Lower lobe of right lung (tissue), 2 donors: ENCODE measurements around the gene GXYLT2. TPM values are rescaled to one million over a fixed set of nuclear protein-coding genes. Genes with fewer than 3 reads are reported as not detected.

Experiments used
- ATAC-seq, 2 donors: fragments of 200-7000 bp; cut with Tn5 transposase; one replicate each; pipeline ENCODE4 v1.9.1; 2020 to 2022; ENCODE audit warnings: mild to moderate bottlenecking in 2 of 2, moderate library complexity in 2 of 2
- DNase-seq: peaks from one replicate; pipeline ENCODE4 v3.0.0-alpha.2; 2020
- H3K27ac ChIP-seq: fragments of 200-600 bp; one replicate; pipeline ENCODE4 v1.8.0; 2022
- H3K27me3 ChIP-seq: fragments of 200-600 bp; one replicate; pipeline ENCODE4 v1.8.0; 2022; ENCODE audit warnings: low read depth
- H3K36me3 ChIP-seq: fragments of 200-600 bp; one replicate; pipeline ENCODE4 v1.8.0; 2022; ENCODE audit warnings: mild to moderate bottlenecking
- H3K4me1 ChIP-seq: fragments of 200-600 bp; one replicate; pipeline ENCODE4 v1.8.0; 2022
- H3K4me3 ChIP-seq: fragments of 200-600 bp; one replicate; pipeline ENCODE4 v1.8.0; 2022; ENCODE audit warnings: mild to moderate bottlenecking
- H3K9me3 ChIP-seq: fragments of 200-600 bp; one replicate; pipeline ENCODE4 v1.8.0; 2022
- CTCF ChIP-seq: fragments of 200-600 bp; IDR thresholded peaks from one replicate; pipeline ENCODE4 v1.8.0; 2022; ENCODE audit warnings: antibody characterized with exemption, mild to moderate bottlenecking
- intact Hi-C: fragments of 100-400 bp; cut with DNase I; formaldehyde crosslinking; loops from one replicate; pipeline ENCODE4 v1.11.0; 2022
- total RNA-seq: library from RNA; stranded (reverse); fragmentation: NEBNext Ultra II Directional; extraction: Animal tissue kit (Norgen Biotek cat#: 25700); gene quantifications from one replicate; pipeline ENCODE4 v1.2.1, GENCODE V29; 2021
- donor health status: DM: no; HTN: yes; CAD: no; lungs with severe emphysema.

The GXYLT2 gene
- total RNA-seq, 1 donor from 2014 or later = 6.7 TPM

- DNase-seq (no peak), ATAC-seq (no peak)
- H3K4me3 ChIP-seq = no peak overlapping the region
- intact Hi-C loops = no loop called here
- TF ChIP-seq CTCF = no peak
- peaks cover 9% of the 10 kb centered on the region for H3K9me3 ChIP-seq
- no peaks in the 10 kb centered on the region for H3K4me1 ChIP-seq
- no peaks in the 10 kb centered on the region for H3K36me3 ChIP-seq
- no peak overlapping the region for H3K27ac ChIP-seq
- H3K27me3 ChIP-seq = no peaks in the 10 kb centered on the region
These were observed 97.7 kb downstream of the GXYLT2 start for GRCh38 chr3:72985576-72985975.

- H3K27me3 ChIP-seq = no peaks in the 10 kb centered on the region
- intact Hi-C loops = no loop called here
- DNase-seq = no peak
These were observed 103.0 kb downstream of the GXYLT2 start for GRCh38 chr3:72990701-72991395.

GRCh38 chr3:72991522-72991921 lies 103.7 kb downstream of the GXYLT2 start:
- no peak for TF ChIP-seq CTCF
- intact Hi-C loops = no loop called here
- Histone ChIP-seq H3K36me3 (no peaks in the 10 kb centered on the region), H3K27me3 (no peaks in the 10 kb centered on the region), H3K9me3 (no peaks in the 10 kb centered on the region), H3K27ac (no peak overlapping the region), H3K4me3 (no peak overlapping the region), H3K4me1 (peaks cover 5% of the 10 kb centered on the region)
- ATAC-seq = no peak
- no peak for DNase-seq

More at GRCh38 chr3:72990701-72991395, 103.0 kb downstream of the GXYLT2 start:
- ATAC-seq = no peak
- TF ChIP-seq CTCF = no peak
- Histone ChIP-seq H3K9me3 (no peaks in the 10 kb centered on the region), H3K4me1 (no peaks in the 10 kb centered on the region), H3K36me3 (no peaks in the 10 kb centered on the region), H3K27ac (no peak overlapping the region), H3K4me3 (no peak overlapping the region)

GRCh38 chr3:72993391-72993790 lies 105.5 kb downstream of the GXYLT2 start:
- Histone ChIP-seq H3K27me3 (no peaks in the 10 kb centered on the region), H3K9me3 (no peaks in the 10 kb centered on the region), H3K4me3 (no peak overlapping the region), H3K4me1 (peaks cover 14% of the 10 kb centered on the region), H3K27ac (no peak overlapping the region), H3K36me3 (no peaks in the 10 kb centered on the region)
- intact Hi-C loops = no loop called here
- ATAC-seq (no peak), DNase-seq (no peak)
- no peak for TF ChIP-seq CTCF

- DNase-seq = no peak
- no peaks in the 10 kb centered on the region for H3K9me3 ChIP-seq
- H3K4me1 ChIP-seq = peaks cover 33% of the 10 kb centered on the region
- H3K27me3 ChIP-seq = no peaks in the 10 kb centered on the region
- H3K4me3 ChIP-seq = no peak overlapping the region
- TF ChIP-seq CTCF = no peak
- no peak for ATAC-seq
- intact Hi-C loops = no loop called here
- H3K27ac ChIP-seq = no peak overlapping the region
- peaks cover 9% of the 10 kb centered on the region for H3K36me3 ChIP-seq
These were observed 107.5 kb downstream of the GXYLT2 start for GRCh38 chr3:72995337-72995736.
